ENCODE data around the gene FAM171A1. TPM values are rescaled to one million over a fixed set of nuclear protein-coding genes. Genes with fewer than 3 reads are reported as not detected.

FAM171A1 gene
- total and polyA plus RNA-seq, 2 experiments from 2014 or later: 24.4 to 29.5 TPM

DNA sequence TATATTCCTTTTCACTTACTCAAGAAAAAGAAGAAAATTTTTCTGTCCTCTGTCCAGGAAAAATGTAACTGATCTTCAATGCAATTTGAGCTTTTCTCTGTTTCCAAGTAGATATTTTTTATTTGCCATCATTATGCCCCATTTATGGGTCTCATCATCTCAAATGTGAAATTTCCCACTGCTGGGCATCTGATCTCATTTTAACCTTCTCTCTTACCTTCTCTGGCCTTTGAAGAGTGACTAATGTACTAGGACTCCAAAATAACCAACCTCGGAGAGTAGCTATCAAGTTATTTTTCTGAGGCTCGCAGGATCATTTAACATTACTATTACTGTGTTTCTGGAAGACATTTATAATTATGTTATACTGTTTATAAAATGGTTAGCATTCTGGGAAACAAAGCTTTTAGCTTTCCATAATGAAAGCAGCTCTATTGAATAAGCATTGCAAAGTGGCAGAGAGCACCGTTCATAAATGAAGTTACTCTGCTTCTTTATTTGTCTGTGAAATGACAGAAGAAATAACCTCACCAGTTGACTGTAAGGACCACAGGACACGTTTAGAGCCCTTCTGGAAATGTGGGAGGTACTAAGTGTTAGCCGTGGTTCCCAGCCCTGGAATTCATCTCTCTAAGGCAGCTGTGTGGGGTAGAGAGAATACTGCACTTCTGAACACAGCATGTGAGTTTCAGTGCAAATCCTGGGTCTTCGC lies 169.3 kb downstream of the FAM171A1 start:
- Histone ChIP-seq H3K9me3 (ENCODE audit: low read depth) (no peaks in the 10 kb centered on the region), H3K27ac (no peak overlapping the region), H3K79me2 (no peaks in the 10 kb centered on the region), H3K36me3 (replicated peaks; ENCODE audit: insufficient read depth, low read depth) (no peaks in the 10 kb centered on the region), H3K4me3 (no peak overlapping the region), H3K4me1 (ENCODE audit: insufficient read depth) (peaks cover 8% of the 10 kb centered on the region), H3K27me3 (no peaks in the 10 kb centered on the region), H2AFZ (no peak overlapping the region), H3K9me2 (replicated peaks; ENCODE audit: insufficient read depth) (no peaks in the 10 kb centered on the region), H3K4me2 (no peak overlapping the region), H4K20me1 (ENCODE audit: insufficient read depth, poor library complexity, severe bottlenecking) (no peaks in the 10 kb centered on the region)
- no peak for DNase-seq (ENCODE audit: low spot score)
- TF ChIP-seq, protein P1, sequence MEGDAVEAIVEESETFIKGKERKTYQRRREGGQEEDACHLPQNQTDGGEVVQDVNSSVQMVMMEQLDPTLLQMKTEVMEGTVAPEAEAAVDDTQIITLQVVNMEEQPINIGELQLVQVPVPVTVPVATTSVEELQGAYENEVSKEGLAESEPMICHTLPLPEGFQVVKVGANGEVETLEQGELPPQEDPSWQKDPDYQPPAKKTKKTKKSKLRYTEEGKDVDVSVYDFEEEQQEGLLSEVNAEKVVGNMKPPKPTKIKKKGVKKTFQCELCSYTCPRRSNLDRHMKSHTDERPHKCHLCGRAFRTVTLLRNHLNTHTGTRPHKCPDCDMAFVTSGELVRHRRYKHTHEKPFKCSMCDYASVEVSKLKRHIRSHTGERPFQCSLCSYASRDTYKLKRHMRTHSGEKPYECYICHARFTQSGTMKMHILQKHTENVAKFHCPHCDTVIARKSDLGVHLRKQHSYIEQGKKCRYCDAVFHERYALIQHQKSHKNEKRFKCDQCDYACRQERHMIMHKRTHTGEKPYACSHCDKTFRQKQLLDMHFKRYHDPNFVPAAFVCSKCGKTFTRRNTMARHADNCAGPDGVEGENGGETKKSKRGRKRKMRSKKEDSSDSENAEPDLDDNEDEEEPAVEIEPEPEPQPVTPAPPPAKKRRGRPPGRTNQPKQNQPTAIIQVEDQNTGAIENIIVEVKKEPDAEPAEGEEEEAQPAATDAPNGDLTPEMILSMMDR (IDR thresholded peaks at IDR 0.05; ENCODE audit: poor library complexity): no peak
- no peak for TF ChIP-seq EZH2phosphoT487 (IDR thresholded peaks at IDR 0.05; ENCODE audit: low read depth, severe bottlenecking, unreplicated experiment)
- no peak for TF ChIP-seq EZH2 (IDR thresholded peaks at IDR 0.05; ENCODE audit: borderline replicate concordance)
- 75% methylated on average over 6 of the region's 6 CpGs for WGBS (ENCODE audit: low lambda C conversion rate, missing lambda C conversion rate)

DNA sequence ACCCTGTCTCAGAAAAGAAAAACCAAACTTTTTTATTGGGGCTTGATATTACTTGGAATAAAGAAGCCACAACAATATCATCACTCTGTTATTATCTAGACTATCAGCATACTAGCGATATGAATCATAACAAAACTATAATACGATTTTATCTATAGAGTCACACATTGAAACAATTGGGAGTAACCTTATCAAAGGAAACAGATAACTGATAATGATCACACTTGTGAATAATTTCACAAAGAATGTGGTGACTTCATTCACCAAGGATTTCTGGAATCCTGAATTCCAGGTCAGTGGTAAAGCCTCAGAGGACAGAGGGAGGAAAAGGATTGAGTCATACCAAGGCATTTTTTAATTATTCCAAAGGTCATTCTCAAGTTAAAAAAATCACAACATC lies 170.5 kb downstream of the FAM171A1 start:
- no peaks in the 10 kb centered on the region for H3K36me3 ChIP-seq (replicated peaks; ENCODE audit: insufficient read depth, low read depth)
- H4K20me1 ChIP-seq (ENCODE audit: insufficient read depth, poor library complexity, severe bottlenecking): no peaks in the 10 kb centered on the region
- DNase-seq (ENCODE audit: low spot score): peak; percentile 34
- H3K27me3 ChIP-seq: no peaks in the 10 kb centered on the region
- H3K4me3 ChIP-seq: no peak overlapping the region
- no peak overlapping the region for H2AFZ ChIP-seq
- no peaks in the 10 kb centered on the region for H3K9me2 ChIP-seq (replicated peaks; ENCODE audit: insufficient read depth)
- no peak overlapping the region for H3K4me2 ChIP-seq
- H3K4me1 ChIP-seq (ENCODE audit: insufficient read depth): peaks cover 8% of the 10 kb centered on the region
- H3K27ac ChIP-seq: no peak overlapping the region
- no peaks in the 10 kb centered on the region for H3K9me3 ChIP-seq (ENCODE audit: low read depth)
- 50% methylated on average over 2 of the region's 2 CpGs for whole genome bisulfite sequencing (ENCODE audit: low lambda C conversion rate, missing lambda C conversion rate)
- no peak for TF ChIP-seq EZH2phosphoT487 (IDR thresholded peaks at IDR 0.05; ENCODE audit: low read depth, severe bottlenecking, unreplicated experiment)
- TF ChIP-seq, protein P1 (IDR thresholded peaks at IDR 0.05; ENCODE audit: poor library complexity): no peak
- no peak for TF ChIP-seq EZH2 (IDR thresholded peaks at IDR 0.05; ENCODE audit: borderline replicate concordance)
- no peaks in the 10 kb centered on the region for H3K79me2 ChIP-seq

DNA sequence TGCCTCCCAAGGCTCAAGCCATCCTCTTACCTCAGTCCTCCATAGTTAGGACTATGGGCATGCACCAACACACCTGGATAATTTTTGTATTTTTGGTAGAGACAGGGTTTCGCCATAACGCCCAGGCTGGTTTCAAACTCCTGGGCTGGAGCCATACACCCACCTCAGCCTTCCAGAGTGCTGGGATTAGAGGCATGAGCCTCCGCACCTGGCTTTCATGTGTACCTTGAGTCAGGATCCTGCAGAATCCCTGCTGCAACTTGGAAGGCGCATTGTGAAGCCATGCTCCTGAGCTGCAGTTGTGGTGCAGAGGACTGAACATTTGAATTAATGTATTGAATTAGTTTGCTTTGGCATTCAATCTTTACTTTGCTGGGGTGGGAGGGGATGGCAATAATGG lies 173.2 kb downstream of the FAM171A1 start:
- H3K4me1 ChIP-seq (ENCODE audit: insufficient read depth): peaks cover 8% of the 10 kb centered on the region
- 91% methylated on average over 4 of the region's 4 CpGs for WGBS (ENCODE audit: low lambda C conversion rate, missing lambda C conversion rate)
- no peaks in the 10 kb centered on the region for H3K9me3 ChIP-seq (ENCODE audit: low read depth)
- DNase-seq (ENCODE audit: low spot score): no peak
- TF ChIP-seq EZH2 (IDR thresholded peaks at IDR 0.05; ENCODE audit: borderline replicate concordance) (no peak), EZH2phosphoT487 (IDR thresholded peaks at IDR 0.05; ENCODE audit: low read depth, severe bottlenecking, unreplicated experiment) (no peak)
- TF ChIP-seq, protein P1 (IDR thresholded peaks at IDR 0.05; ENCODE audit: poor library complexity): no peak
- no peaks in the 10 kb centered on the region for H3K79me2 ChIP-seq
- H3K27me3 ChIP-seq: no peaks in the 10 kb centered on the region
- H3K4me3 ChIP-seq: no peak overlapping the region
- H3K9me2 ChIP-seq (replicated peaks; ENCODE audit: insufficient read depth): no peaks in the 10 kb centered on the region
- no peak overlapping the region for H3K4me2 ChIP-seq
- H3K27ac ChIP-seq: no peak overlapping the region
- H2AFZ ChIP-seq: no peak overlapping the region
- no peaks in the 10 kb centered on the region for H4K20me1 ChIP-seq (ENCODE audit: insufficient read depth, poor library complexity, severe bottlenecking)
- H3K36me3 ChIP-seq (replicated peaks; ENCODE audit: insufficient read depth, low read depth): no peaks in the 10 kb centered on the region
